Neural cell (in vitro differentiated cells): Measurements from ENCODE around the gene AEBP1.

Experiments
- EP300 ChIP-seq: fragments of 450-650 bp; conservative IDR thresholded peaks from 2 replicates; pipeline ENCODE4 v1.6.1; 2014; ENCODE audit warnings: antibody characterized with exemption, mild to moderate bottlenecking, moderate library complexity; ENCODE audit not compliant: poor library complexity, severe bottlenecking
- EZH2 ChIP-seq: fragments of 200-600, 300-800 bp; shearing (Covaris generic), sonication (generic); IDR thresholded peaks from 2 replicates; pipeline ENCODE4 v1.6.1; 2014; ENCODE audit warnings: antibody characterized with exemption, low read length, borderline replicate concordance, mild to moderate bottlenecking; ENCODE audit not compliant: insufficient read depth, poor library complexity, severe bottlenecking
- POLR2AphosphoS5 ChIP-seq: IDR thresholded peaks from 2 replicates; pipeline ENCODE4 v1.6.1; 2012
- RAD21 ChIP-seq: fragments of 450-650 bp; conservative IDR thresholded peaks from 2 replicates; pipeline ENCODE4 v1.6.1; 2014; ENCODE audit warnings: antibody characterized with exemption, mild to moderate bottlenecking, moderate library complexity
- SMC3 ChIP-seq: fragments of 450-650 bp; conservative IDR thresholded peaks from 2 replicates; pipeline ENCODE4 v1.6.1; 2014; ENCODE audit warnings: antibody characterized with exemption, mild to moderate bottlenecking, moderate library complexity; ENCODE audit not compliant: poor library complexity
- TAF1 ChIP-seq: IDR thresholded peaks from 2 replicates; pipeline ENCODE4 v1.6.1; 2012; ENCODE audit warnings: low read depth
- TF ChIP-seq, protein P1 (sequence below): fragments of 450-650 bp; IDR thresholded peaks from 2 replicates; pipeline ENCODE4 v1.5.1; 2014; ENCODE audit warnings: antibody characterized with exemption, mild to moderate bottlenecking, moderate library complexity; ENCODE audit not compliant: poor library complexity, severe bottlenecking
- TF ChIP-seq, protein P2 (sequence below): IDR thresholded peaks from 2 replicates; pipeline ENCODE4 v1.6.1; 2012; ENCODE audit warnings: borderline replicate concordance

DNA sequence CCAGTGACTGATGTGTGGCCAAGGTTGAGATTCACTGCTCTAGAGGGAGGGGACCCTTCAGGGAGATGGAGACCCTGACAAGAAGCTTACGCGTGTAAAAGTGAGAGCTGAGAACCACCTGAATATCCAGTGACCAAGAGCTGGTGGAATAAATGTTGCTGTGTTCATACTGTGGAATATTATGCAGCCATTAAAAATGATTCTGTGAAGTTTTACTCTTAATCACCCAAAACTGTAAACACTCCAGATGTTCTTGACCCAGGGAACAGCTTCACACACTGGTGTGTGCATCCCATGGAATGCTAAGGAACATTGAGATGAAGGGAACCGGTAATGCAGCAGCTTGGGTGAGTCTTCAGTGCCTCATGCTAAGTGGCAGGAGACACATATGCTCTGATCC is 17.5 kb upstream of the AEBP1 start:
- TF ChIP-seq POLR2AphosphoS5 (no peak), TAF1 (no peak), RAD21 (no peak), EP300 (no peak), EZH2 (no peak), SMC3 (no peak)
- TF ChIP-seq, protein P1, sequence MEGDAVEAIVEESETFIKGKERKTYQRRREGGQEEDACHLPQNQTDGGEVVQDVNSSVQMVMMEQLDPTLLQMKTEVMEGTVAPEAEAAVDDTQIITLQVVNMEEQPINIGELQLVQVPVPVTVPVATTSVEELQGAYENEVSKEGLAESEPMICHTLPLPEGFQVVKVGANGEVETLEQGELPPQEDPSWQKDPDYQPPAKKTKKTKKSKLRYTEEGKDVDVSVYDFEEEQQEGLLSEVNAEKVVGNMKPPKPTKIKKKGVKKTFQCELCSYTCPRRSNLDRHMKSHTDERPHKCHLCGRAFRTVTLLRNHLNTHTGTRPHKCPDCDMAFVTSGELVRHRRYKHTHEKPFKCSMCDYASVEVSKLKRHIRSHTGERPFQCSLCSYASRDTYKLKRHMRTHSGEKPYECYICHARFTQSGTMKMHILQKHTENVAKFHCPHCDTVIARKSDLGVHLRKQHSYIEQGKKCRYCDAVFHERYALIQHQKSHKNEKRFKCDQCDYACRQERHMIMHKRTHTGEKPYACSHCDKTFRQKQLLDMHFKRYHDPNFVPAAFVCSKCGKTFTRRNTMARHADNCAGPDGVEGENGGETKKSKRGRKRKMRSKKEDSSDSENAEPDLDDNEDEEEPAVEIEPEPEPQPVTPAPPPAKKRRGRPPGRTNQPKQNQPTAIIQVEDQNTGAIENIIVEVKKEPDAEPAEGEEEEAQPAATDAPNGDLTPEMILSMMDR, result no peak
- TF ChIP-seq, protein P2, sequence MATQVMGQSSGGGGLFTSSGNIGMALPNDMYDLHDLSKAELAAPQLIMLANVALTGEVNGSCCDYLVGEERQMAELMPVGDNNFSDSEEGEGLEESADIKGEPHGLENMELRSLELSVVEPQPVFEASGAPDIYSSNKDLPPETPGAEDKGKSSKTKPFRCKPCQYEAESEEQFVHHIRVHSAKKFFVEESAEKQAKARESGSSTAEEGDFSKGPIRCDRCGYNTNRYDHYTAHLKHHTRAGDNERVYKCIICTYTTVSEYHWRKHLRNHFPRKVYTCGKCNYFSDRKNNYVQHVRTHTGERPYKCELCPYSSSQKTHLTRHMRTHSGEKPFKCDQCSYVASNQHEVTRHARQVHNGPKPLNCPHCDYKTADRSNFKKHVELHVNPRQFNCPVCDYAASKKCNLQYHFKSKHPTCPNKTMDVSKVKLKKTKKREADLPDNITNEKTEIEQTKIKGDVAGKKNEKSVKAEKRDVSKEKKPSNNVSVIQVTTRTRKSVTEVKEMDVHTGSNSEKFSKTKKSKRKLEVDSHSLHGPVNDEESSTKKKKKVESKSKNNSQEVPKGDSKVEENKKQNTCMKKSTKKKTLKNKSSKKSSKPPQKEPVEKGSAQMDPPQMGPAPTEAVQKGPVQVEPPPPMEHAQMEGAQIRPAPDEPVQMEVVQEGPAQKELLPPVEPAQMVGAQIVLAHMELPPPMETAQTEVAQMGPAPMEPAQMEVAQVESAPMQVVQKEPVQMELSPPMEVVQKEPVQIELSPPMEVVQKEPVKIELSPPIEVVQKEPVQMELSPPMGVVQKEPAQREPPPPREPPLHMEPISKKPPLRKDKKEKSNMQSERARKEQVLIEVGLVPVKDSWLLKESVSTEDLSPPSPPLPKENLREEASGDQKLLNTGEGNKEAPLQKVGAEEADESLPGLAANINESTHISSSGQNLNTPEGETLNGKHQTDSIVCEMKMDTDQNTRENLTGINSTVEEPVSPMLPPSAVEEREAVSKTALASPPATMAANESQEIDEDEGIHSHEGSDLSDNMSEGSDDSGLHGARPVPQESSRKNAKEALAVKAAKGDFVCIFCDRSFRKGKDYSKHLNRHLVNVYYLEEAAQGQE, result no peak
